Vagina (tissue), 2 donors: Measurements from ENCODE around the gene PPM1E. TPM values are rescaled to one million over a fixed set of nuclear protein-coding genes. Genes with fewer than 3 reads are reported as not detected.

Experiments
- DNase-seq, 2 donors: peaks; one replicate each; pipeline ENCODE4 v3.0.0-alpha.2; 2017; ENCODE audit errors: extremely low spot score in 2 of 2
- H3K27ac ChIP-seq: fragments of 200-600 bp; sonication (generic); one replicate; pipeline ENCODE4 v1.5.1; 2019
- H3K27me3 ChIP-seq: fragments of 200-600 bp; sonication (generic); one replicate; pipeline ENCODE4 v1.5.1; 2019
- H3K36me3 ChIP-seq, 2 donors: fragments of 200-600 bp; sonication (generic); one replicate each; pipeline ENCODE4 v1.5.1; 2017 to 2019
- H3K4me1 ChIP-seq: fragments of 200-600 bp; sonication (generic); one replicate; pipeline ENCODE4 v1.5.1; 2019
- H3K4me3 ChIP-seq, 2 donors: fragments of 200-600 bp; sonication (generic); 1 replicate in 1 of 2; 2 replicates in 1 of 2; pipeline ENCODE4 v1.5.1; 2016 to 2019
- H3K9me3 ChIP-seq: fragments of 200-600 bp; sonication (generic); one replicate; pipeline ENCODE4 v1.5.1; 2019
- POLR2A ChIP-seq, 2 donors: fragments of 450-650 bp; IDR thresholded peaks; one replicate each; pipeline ENCODE4 v1.6.1; 2017; ENCODE audit warnings: antibody characterized with exemption in 2 of 2, mild to moderate bottlenecking in 2 of 2, moderate library complexity in 2 of 2
- POLR2AphosphoS5 ChIP-seq, 2 donors: sonication (generic); formaldehyde crosslinking; IDR thresholded peaks; one replicate each; pipeline ENCODE4 v1.9.0; 2017; ENCODE audit warnings: antibody characterized with exemption in 2 of 2, mild to moderate bottlenecking in 2 of 2, low read depth in 1 of 2; ENCODE audit not compliant: insufficient read depth in 1 of 2
- intact Hi-C: fragments of 100-400 bp; cut with DNase I; formaldehyde crosslinking; loops from one replicate; pipeline ENCODE4 v1.15.1; 2023
- total RNA-seq: library from RNA; depleted of rRNA; stranded (reverse); fragments of >200 nt; gene quantifications from one replicate; pipeline ENCODE4 v1.2.3, GENCODE V29; 2016
- TF ChIP-seq, protein P1 (sequence below), 3 experiments: fragments of 450-650 bp in 2 of 3; fragments of 200-600 bp in 1 of 3; sonication (generic) in 1 of 3; IDR thresholded peaks; one replicate each; pipeline ENCODE4 v1.5.1; 2017 to 2019; ENCODE audit warnings: antibody characterized with exemption in 3 of 3, mild to moderate bottlenecking in 2 of 3, moderate library complexity in 2 of 3

PPM1E gene
- total RNA-seq, 1 donor from 2014 or later, result 0.25 TPM

DNA sequence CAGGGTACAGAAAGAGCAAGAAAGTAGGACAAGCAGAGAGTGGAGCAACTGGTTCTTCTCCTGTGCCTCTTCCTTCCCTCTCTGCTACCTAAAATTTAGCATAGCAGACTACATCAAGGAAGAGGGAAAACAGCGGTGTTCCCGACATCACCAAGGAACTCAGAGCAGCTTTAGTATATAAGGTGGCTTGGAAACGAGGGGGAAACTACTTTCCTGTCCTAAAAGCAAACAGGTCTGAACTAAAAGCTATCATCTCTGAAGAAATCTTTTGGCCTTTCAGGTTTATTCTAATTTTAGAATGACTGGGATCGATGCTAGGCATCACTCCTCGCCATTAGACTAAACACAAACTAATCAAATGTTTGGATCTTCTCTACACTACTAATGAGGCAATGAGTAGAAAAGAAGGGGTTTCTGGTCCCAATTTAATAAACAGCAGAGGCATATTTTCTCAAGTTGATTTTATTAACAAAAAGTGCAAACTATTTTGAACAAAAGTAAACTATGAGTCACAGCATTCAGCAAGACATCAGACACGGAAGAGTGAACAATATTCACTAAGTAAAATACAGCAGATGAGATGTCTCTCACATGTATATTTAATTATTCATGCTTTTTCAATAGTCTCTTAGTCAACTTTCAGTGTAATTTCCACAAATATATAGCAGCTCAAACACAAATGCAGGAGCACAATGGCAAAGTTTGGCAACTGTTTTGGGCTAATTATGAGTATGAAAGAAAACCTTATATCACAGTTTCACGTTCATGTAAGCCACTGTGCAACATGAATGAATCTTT lies 242.3 kb downstream of the PPM1E start:
- Histone ChIP-seq H3K27ac (no peak overlapping the region), H3K27me3 (no peaks in the 10 kb centered on the region), H3K4me3 (no peak overlapping the region), H3K36me3 (peaks cover 0 to 30% of the 10 kb centered on the region in 2 donors), H3K9me3 (no peaks in the 10 kb centered on the region), H3K4me1 (no peaks in the 10 kb centered on the region)
- intact Hi-C loops, result no loop called here
- no peak for TF ChIP-seq POLR2AphosphoS5 (IDR thresholded peaks at IDR 0.05; ENCODE audit: insufficient read depth in 1 of 2, low read depth in 1 of 2)
- TF ChIP-seq POLR2A (IDR thresholded peaks at IDR 0.05), result no peak
- TF ChIP-seq, protein P1, sequence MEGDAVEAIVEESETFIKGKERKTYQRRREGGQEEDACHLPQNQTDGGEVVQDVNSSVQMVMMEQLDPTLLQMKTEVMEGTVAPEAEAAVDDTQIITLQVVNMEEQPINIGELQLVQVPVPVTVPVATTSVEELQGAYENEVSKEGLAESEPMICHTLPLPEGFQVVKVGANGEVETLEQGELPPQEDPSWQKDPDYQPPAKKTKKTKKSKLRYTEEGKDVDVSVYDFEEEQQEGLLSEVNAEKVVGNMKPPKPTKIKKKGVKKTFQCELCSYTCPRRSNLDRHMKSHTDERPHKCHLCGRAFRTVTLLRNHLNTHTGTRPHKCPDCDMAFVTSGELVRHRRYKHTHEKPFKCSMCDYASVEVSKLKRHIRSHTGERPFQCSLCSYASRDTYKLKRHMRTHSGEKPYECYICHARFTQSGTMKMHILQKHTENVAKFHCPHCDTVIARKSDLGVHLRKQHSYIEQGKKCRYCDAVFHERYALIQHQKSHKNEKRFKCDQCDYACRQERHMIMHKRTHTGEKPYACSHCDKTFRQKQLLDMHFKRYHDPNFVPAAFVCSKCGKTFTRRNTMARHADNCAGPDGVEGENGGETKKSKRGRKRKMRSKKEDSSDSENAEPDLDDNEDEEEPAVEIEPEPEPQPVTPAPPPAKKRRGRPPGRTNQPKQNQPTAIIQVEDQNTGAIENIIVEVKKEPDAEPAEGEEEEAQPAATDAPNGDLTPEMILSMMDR (IDR thresholded peaks at IDR 0.05), result no peak
- no peak for DNase-seq

DNA sequence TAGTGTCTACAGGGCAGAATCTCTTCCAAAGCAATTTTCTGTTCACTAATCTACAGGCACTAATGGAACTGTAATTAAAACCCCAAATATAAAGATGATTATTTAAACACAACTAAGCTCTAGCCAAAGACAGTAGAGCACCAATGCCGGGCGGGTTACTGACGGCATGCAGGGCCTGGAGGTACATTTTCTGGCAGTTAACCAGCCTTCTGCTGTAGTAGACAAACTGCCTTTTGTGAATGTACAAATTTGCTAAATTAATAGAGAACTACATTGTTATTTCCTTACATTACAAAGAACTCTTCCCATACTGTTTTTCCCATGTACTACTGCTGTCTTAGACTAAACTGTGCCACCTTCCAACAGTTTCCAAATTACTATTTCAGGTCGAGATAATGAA lies 243.2 kb downstream of the PPM1E start:
- intact Hi-C loops, result no loop called here
- H3K36me3 ChIP-seq, result peaks cover 0 to 30% of the 10 kb centered on the region in 2 donors
- no peaks in the 10 kb centered on the region for H3K4me1 ChIP-seq
- no peak overlapping the region for H3K4me3 ChIP-seq
- no peak for TF ChIP-seq POLR2A (IDR thresholded peaks at IDR 0.05)
- TF ChIP-seq, protein P1 (IDR thresholded peaks at IDR 0.05), result no peak
- TF ChIP-seq POLR2AphosphoS5 (IDR thresholded peaks at IDR 0.05; ENCODE audit: insufficient read depth in 1 of 2, low read depth in 1 of 2), result no peak
- no peak for DNase-seq
- no peaks in the 10 kb centered on the region for H3K27me3 ChIP-seq
- no peaks in the 10 kb centered on the region for H3K9me3 ChIP-seq
- no peak overlapping the region for H3K27ac ChIP-seq

DNA sequence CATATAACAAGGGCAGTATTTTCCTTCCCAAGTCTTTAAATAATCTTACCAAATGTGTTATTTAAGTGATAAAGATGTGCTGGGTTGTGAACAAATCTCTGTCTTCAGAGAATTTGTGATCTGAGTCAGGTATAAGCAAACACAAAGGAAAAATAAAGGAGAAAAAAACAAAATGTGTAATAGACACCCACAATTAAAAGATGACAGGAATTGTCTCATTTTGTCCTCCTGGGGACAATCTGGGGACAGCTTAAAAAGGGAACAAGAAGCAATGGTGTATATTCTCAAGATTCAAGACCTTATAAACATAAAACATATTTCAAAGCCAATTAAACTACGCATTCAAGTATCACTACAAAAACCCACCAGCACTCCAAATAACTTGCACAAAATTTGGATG lies 243.8 kb downstream of the PPM1E start:
- no peak for DNase-seq
- Histone ChIP-seq H3K9me3 (no peaks in the 10 kb centered on the region), H3K27ac (no peak overlapping the region), H3K4me3 (no peak overlapping the region), H3K27me3 (no peaks in the 10 kb centered on the region), H3K36me3 (peaks cover 0 to 30% of the 10 kb centered on the region in 2 donors), H3K4me1 (no peaks in the 10 kb centered on the region)
- TF ChIP-seq POLR2AphosphoS5 (IDR thresholded peaks at IDR 0.05; ENCODE audit: insufficient read depth in 1 of 2, low read depth in 1 of 2) (no peak), POLR2A (IDR thresholded peaks at IDR 0.05) (no peak)
- TF ChIP-seq, protein P1 (IDR thresholded peaks at IDR 0.05), result no peak
- intact Hi-C loops, result no loop called here

DNA sequence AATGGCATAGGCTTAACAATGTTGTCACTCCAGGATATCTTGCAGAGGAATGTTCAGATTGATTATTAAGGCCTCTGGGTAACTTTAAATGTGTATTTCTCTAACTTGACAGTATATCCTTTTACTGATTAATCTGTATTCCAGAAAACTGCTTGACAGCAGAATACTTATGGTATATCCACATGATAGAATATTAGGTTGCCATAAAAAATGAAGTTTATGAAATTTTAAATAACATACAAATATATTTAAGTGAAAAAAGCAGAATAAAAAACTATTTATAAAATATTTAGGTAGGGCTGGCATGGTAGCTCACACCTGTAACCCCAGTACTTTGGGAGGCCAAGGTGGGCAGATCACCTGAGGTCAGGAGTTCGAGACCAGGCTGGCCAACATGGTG lies 244.4 kb downstream of the PPM1E start:
- no peak overlapping the region for H3K27ac ChIP-seq
- no peaks in the 10 kb centered on the region for H3K9me3 ChIP-seq
- peaks cover 0 to 30% of the 10 kb centered on the region in 2 donors for H3K36me3 ChIP-seq
- DNase-seq, result no peak
- H3K4me3 ChIP-seq, result no peak overlapping the region
- H3K27me3 ChIP-seq, result no peaks in the 10 kb centered on the region
- intact Hi-C loops, result loop anchor here (10.0 kb wide), 1 partner anchor 285 kb away; no protein-coding TSS in a partner anchor
- no peak for TF ChIP-seq POLR2AphosphoS5 (IDR thresholded peaks at IDR 0.05; ENCODE audit: insufficient read depth in 1 of 2, low read depth in 1 of 2)
- H3K4me1 ChIP-seq, result no peaks in the 10 kb centered on the region

DNA sequence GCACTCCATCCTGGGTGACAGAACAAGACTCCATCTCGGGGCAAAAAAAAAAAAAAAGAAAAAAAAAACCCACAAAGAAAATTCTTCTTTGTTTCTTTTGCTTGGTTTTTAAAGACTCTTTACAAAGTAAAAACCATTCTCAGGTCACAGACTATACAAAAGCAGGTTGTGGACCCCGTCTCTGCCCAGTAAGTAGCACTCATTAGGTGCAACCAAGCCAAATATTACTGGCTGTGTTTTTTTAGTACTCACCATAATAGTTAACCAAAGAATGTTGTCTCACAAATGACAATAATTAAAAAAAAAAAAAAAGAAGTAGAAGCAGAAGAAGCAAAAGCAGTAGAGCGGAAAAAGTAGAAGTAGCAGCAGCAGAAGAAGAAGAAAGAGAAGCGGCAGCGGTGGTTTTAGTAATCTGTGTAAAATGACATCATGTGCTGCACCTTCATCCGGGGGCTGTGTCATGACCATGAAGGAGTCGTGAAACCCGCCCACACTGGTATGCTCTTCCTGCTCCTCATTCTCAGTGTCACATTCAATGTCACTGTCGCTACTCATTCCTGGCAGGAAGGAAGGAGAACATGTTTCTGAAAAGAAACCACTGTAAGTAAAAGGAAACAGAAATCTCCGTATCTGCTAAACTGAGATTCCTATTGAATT lies 245.6 kb downstream of the PPM1E start:
- intact Hi-C loops, result loop anchor here (10.0 kb wide), 1 partner anchor 286 kb away; no protein-coding TSS in a partner anchor
- no peak for DNase-seq
- no peaks in the 10 kb centered on the region for H3K27me3 ChIP-seq
- peaks cover 0 to 30% of the 10 kb centered on the region in 2 donors for H3K36me3 ChIP-seq
- H3K4me1 ChIP-seq, result no peaks in the 10 kb centered on the region
- H3K27ac ChIP-seq, result no peak overlapping the region
- TF ChIP-seq POLR2AphosphoS5 (IDR thresholded peaks at IDR 0.05; ENCODE audit: insufficient read depth in 1 of 2, low read depth in 1 of 2), result no peak
- TF ChIP-seq, protein P1 (IDR thresholded peaks at IDR 0.05), result no peak
- no peaks in the 10 kb centered on the region for H3K9me3 ChIP-seq
- no peak overlapping the region for H3K4me3 ChIP-seq
